Measurements from ENCODE around the gene E2F3. TPM values are rescaled to one million over a fixed set of nuclear protein-coding genes. Genes with fewer than 3 reads are reported as not detected.

E2F3 gene
- total and polyA plus RNA-seq, 9 donors = 0.36 to 7.3 (median 2.7) TPM

DNA sequence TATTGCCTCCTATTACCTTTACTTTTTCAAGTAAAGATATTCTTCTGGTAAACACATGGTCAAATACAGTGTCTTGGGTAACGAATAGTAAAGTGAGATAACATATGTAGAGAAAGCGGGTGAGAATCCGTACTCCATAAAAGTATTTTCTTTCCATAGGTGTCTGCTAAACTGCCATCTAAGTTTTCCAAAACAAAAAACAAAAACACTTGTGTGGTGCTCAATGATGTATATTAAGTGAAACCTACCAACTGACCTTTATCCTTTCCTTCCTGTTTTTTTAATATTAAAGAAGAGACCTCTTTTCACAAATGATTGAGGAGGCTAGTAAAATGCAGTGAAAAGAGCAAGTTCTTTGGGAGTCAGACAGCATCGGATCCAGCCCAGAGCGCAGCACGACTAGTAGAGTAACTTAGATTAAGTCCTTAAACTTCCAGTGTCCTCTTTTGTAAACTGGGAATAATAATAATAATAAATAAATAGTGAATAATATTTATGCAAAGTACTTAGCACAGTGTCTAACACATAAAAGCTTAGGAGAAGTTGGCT, 132.1 kb downstream of the E2F3 start:
- peak overlapping the region; percentile 83 for H3K4me3 ChIP-seq
- intact Hi-C loops (cut with DNase I) = no loop called here
- 38 to 43% (median 41%) methylated on average over 6 of the region's 6 CpGs for WGBS, 3 donors
- H3K4me1 ChIP-seq (ENCODE audit: insufficient read depth) = peaks cover 5% of the 10 kb centered on the region
- no peaks in the 10 kb centered on the region for H3K36me3 ChIP-seq
- peak overlapping the region in 1 of 2 donors; percentile 55 for H3K27ac ChIP-seq
- no peak for TF ChIP-seq EP300 (IDR thresholded peaks at IDR 0.05)
- TF ChIP-seq, protein P1, sequence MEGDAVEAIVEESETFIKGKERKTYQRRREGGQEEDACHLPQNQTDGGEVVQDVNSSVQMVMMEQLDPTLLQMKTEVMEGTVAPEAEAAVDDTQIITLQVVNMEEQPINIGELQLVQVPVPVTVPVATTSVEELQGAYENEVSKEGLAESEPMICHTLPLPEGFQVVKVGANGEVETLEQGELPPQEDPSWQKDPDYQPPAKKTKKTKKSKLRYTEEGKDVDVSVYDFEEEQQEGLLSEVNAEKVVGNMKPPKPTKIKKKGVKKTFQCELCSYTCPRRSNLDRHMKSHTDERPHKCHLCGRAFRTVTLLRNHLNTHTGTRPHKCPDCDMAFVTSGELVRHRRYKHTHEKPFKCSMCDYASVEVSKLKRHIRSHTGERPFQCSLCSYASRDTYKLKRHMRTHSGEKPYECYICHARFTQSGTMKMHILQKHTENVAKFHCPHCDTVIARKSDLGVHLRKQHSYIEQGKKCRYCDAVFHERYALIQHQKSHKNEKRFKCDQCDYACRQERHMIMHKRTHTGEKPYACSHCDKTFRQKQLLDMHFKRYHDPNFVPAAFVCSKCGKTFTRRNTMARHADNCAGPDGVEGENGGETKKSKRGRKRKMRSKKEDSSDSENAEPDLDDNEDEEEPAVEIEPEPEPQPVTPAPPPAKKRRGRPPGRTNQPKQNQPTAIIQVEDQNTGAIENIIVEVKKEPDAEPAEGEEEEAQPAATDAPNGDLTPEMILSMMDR (IDR thresholded peaks at IDR 0.05) = no peak
- no peak for TF ChIP-seq POLR2A (IDR thresholded peaks at IDR 0.05)
- no peaks in the 10 kb centered on the region for H3K9me3 ChIP-seq
- no peaks in the 10 kb centered on the region for H3K27me3 ChIP-seq
- DNase-seq = no peak

DNA sequence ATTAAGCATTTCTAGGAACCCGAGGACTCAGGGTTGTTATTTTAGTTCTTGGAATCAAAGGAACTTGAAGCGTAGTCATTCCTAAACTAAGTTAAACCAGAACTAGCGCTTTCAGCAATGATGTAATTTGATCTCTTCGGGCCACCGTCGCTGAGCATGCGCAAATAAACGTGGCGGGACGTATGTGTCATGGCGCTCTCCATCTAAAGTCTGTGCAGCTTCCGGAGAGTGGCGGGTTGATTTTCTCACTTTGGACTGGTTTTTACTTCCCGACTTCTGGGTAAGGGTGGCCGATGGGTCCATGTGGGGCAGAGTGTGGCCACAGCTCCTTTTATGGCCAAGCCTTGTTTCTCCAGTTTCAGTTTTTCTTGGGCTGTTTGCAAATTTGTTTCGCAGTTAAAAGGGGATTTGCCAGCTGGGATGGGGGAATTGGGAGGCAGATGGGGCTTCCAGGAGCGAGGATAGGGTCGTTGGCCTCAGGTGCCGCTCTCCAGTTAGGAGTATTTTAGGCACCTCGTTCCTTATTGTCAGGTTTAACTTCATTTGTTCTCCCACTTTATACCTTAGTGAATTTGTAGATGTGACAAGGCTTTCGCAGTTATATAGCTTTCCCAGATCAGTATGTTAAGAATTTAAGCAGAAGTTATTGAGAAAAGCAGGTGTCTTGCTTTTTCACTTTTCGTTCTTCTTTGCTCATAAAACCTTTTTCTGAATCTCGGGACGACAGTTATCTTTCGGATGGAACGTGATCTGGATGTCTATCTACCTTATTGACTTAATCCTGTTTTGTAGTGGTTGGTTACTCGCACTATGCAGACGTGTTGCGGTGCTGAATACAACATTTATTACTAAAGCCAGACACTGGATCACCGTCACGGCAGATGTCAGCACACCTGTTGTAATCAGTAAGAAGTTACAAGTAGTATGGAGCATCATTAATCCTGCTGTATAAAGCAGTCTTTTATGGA, 132.9 kb downstream of the E2F3 start, which contains the start of gene CDKAL1:
TSS of gene CDKAL1 (plus strand) at position 163 of the 968 bp plus-strand sequence. CDS start 11,894 bp downstream, outside the sequence.
- TF ChIP-seq POLR2A (IDR thresholded peaks at IDR 0.05) (peak; percentile 48), EP300 (IDR thresholded peaks at IDR 0.05) (no peak)
- WGBS, 3 donors = 0 to 1% (median 0%) methylated on average over 31 of the region's 31 CpGs
- no peaks in the 10 kb centered on the region for H3K36me3 ChIP-seq
- intact Hi-C loops (cut with DNase I) = no loop called here
- H3K27ac ChIP-seq = peak within 1 kb of the TSS; percentile 55 to 56
- H3K27me3 ChIP-seq = no peaks in the 10 kb centered on the region
- H3K4me3 ChIP-seq = peak within 1 kb of the TSS; percentile 83
- peak; percentile 83 to 91 (median 88) for DNase-seq
- H3K9me3 ChIP-seq = no peaks in the 10 kb centered on the region
- H3K4me1 ChIP-seq (ENCODE audit: insufficient read depth) = peaks cover 5% of the 10 kb centered on the region

DNA sequence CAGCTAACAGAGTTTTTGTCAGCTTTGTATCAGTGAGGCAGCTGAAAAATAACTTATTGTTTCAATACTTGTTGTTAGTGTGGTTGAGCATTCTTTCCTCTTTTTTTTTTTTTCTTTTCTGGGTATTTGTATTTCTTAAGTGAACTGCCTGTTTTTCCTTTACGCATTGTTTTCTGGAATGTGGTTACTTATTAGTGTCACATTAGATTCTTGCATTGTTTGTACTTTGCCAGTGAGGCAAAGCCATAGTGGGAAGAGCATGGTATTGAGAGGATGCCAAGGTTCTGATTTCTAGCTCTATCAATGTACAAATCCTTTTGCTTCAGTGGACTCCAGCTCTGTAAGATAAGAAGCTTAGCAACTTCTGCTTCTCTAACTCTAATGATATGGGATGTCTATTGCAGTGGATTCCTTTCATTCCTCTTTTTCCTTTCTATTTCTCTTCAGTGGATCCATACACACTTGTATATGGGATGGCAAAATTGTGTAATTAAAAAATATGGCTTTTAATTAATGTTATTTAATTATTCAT, 136.5 kb downstream of the E2F3 start:
- TF ChIP-seq, protein P1 (IDR thresholded peaks at IDR 0.05) = no peak
- TF ChIP-seq POLR2A (IDR thresholded peaks at IDR 0.05) (no peak), EP300 (IDR thresholded peaks at IDR 0.05) (no peak)
- intact Hi-C loops (cut with DNase I) = no loop called here
- 45 to 100% (median 98%) methylated on average over 1 of the region's 1 CpG for WGBS, 3 donors

DNA sequence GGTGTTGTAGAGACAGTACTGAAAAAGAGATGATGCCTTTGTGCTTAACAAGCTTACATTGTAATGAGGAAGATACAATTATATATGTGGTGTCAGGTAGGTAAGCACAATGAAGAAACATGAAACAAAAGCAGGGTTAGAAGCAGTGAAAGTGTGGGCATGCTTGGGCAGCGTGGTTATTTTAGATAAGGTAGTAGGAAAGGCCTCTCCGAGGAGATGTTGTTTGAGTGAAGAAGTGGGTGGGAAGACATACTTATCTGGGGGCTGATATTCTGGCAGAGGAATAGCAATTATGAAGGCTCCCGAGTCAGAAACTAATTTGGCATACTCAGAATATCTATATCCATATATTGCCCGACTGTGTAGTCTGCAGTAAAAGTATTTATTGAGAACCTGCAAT, 137.2 kb downstream of the E2F3 start:
- Histone ChIP-seq H3K27ac (no peak overlapping the region), H3K9me3 (no peaks in the 10 kb centered on the region), H3K4me3 (no peak overlapping the region), H3K27me3 (no peaks in the 10 kb centered on the region), H3K4me1 (ENCODE audit: insufficient read depth) (peaks cover 11% of the 10 kb centered on the region), H3K36me3 (no peaks in the 10 kb centered on the region)
- intact Hi-C loops (cut with DNase I) = no loop called here
- 68 to 76% (median 69%) methylated on average over 4 of the region's 4 CpGs for WGBS, 3 donors
- no peak for TF ChIP-seq EP300 (IDR thresholded peaks at IDR 0.05)
- no peak for TF ChIP-seq POLR2A (IDR thresholded peaks at IDR 0.05)
- TF ChIP-seq, protein P1 (IDR thresholded peaks at IDR 0.05) = no peak
- no peak for DNase-seq

More for the DNA sequence above, 136.5 kb downstream of the E2F3 start:
- no peaks in the 10 kb centered on the region for H3K27me3 ChIP-seq
- H3K4me1 ChIP-seq (ENCODE audit: insufficient read depth) = peaks cover 11% of the 10 kb centered on the region
- H3K36me3 ChIP-seq = no peaks in the 10 kb centered on the region
- H3K9me3 ChIP-seq = no peaks in the 10 kb centered on the region
- no peak overlapping the region for H3K27ac ChIP-seq
- no peak overlapping the region for H3K4me3 ChIP-seq
- no peak for DNase-seq
